H54 (cell line): Measurements from ENCODE around the gene CALD1.
A peak's percentile ranks its signal among the peaks of the same experiment; 100 is the strongest.

Experiments used
- DNase-seq: peaks from one replicate; pipeline ENCODE4 v3.0.0; 2011; ENCODE audit warnings: low spot score, mixed read lengths; ENCODE audit not compliant: insufficient read length
- FAIRE-seq: peaks from 3 replicates; lab custom pipeline; 2011; peaks lifted over from hg19 to GRCh38; lab: Jason Lieb, UNC
- POLR2A ChIP-seq: IDR thresholded peaks from 2 replicates; pipeline ENCODE4 v1.6.1; 2011; ENCODE audit warnings: low read depth, mild to moderate bottlenecking, low read length

CALD1 gene

DNA sequence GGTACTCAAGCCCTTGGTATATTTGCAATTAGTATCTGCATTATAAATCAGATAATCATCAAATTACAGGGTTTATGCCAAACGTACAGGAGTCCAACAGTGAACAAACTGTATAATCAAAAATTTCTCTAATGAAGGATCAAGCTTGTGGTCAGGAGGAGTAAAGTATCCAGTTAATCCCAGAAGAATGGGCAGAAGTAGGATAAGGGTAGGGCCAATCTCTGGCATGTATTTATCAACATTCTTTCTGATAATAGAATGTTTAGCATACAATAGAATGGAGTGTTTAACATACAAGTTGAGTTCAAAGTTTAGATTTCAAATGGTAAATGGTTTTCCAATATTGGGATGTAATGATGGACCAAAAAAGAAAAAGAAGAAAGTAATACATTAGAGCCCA is 103.0 kb downstream of the CALD1 start:
- DNase-seq (no peak), FAIRE-seq (no peak)
- no peak for TF ChIP-seq POLR2A

DNA sequence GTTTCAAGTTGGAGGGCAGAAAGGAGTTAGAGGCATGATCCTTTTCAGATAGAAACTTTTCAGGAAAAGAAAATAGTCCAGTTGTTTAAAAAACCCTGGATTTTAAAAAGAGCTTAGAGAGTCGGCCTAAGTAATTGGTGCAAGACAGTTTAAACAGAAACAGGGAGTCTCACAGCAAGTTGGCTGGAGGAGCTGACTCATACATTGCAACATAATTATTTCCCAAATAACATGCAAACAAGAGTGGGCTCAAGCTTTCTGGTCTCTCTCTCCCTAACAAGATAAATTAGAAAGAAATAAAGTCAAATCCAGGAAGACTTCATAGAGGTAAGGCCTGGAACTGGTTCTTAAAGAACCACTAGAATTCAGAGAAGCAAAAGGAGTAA is 106.5 kb downstream of the CALD1 start:
- no peak for TF ChIP-seq POLR2A
- no peak for FAIRE-seq
- no peak for DNase-seq

DNA sequence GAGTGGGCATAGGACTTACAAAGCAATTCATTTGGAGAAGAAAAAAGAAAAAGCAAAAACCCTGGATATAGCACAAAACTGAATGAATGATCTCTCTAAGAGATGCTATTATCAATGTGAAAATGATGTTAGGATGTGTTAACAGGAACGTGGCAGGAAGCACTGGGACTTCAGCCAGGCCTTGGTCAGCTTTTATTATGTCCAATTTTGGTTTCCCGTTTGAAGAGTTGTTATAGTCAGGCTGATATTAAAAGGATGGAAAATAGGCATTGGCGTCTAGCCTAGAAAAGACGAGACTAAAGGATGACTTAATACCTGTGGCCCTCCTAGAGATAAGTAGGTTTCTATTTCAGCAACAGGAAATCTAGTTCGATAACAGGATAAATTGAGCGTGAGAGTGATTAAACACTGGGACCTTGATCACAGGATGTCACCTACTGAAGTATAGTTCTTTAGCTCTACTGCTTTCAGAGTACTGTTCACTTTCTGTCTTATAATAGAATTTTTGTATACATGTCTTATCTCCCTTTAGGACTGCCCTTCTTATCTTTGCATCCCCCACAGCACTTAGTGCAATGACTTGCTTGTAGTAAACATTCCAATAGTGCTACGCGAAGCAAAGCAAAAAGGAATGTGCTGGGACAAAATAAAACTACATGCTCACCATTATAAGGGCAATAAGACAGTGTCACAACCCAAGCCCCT is 107.1 kb downstream of the CALD1 start:
- TF ChIP-seq POLR2A, result no peak
- FAIRE-seq, result no peak
- DNase-seq, result no peak

DNA sequence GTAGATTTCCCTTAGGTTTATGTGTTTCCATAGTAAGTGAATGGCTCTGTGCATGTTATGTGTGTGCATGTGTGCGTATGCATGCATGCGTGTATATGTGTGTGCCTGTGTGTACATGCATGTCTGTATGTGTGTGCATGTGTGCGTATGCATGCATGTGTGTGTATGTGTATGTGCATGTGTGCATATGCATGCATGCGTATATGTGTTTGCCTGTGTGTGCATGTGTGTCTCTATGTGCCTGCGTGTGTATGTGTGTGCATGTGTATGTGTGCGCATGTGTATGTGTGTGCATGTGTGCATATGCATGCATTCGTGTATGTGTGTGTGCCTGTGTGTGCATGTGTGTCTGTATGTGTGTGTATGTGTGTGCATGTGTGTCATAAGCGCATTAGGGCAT is 108.1 kb downstream of the CALD1 start:
- DNase-seq, result no peak
- TF ChIP-seq POLR2A, result no peak
- FAIRE-seq, result no peak

DNA sequence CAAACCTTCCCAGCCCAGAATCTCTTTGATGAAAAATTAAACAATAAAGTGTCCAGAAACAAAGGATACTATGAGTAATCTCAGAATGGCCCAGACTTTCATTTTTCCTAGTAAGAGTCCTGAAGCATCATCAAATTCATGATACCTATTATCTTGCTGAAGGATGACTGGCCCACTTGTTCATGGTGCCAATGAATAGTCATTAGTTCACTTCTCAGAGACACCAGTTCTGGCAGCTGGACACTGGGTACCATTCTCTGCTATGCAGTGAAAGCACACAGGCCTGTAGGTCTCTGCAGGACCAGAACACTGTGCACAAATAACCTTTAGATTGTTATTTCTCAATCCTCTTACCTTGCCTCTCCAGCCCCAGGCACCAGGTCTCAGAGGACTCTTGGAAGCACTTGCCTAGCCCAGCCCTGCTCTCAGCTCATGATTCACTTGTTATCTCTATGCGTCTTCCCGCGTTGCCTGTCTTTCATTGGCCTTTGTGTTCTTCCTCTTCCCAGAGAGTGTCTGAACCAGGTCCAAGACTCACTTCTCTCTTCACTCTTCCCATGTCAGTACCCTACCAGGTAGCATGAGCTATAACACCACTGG is 108.8 kb downstream of the CALD1 start:
- DNase-seq (no peak), FAIRE-seq (no peak)

DNA sequence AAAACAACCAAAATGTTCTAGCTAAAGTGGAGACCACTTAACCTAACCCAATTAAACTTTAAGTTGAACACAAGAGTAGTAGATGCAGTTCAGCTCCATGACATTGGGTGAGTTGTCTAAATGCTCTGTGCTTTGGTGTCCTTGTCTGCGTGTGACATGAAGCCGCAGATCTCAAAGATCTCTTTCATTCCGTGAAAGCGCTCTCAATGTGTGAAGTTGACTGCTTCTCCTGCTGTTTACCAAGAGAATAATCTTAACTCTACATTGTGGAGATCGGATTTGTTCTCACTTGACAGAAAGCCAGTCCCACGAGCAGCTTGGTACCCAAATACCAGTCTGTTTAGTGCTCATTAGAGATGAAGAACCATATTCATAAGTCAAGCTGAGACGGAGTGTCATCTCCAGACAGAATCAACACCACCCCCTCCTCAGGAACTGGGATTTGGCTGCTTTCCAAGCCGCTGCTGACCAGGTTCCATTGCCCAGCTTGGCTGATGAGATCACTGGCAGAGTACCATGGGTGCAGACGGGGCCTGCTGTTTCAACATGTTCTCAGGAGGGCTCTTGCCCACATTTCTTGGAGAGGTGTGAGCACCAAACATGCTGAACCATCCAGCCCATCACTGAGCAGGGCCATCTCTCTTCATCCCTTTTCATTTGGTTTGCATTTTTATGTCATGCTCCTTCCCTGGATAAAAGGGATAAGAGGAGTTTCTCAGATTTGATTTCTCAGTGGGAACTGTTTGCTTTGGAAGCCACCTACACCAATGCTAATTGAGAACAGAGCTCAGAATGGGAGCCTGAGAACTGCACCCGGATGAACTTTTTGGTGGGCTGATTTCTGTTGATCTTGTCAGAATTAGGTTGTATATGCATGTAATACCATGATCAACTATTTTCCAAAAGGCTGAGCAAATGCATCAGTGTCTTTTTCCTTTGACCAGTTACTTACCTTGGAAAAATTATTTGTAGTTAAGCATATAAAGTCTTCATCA is 111.1 kb downstream of the CALD1 start:
- FAIRE-seq (no peak), DNase-seq (no peak)
- no peak for TF ChIP-seq POLR2A

More for the DNA sequence above, 108.8 kb downstream of the CALD1 start:
- no peak for TF ChIP-seq POLR2A

DNA sequence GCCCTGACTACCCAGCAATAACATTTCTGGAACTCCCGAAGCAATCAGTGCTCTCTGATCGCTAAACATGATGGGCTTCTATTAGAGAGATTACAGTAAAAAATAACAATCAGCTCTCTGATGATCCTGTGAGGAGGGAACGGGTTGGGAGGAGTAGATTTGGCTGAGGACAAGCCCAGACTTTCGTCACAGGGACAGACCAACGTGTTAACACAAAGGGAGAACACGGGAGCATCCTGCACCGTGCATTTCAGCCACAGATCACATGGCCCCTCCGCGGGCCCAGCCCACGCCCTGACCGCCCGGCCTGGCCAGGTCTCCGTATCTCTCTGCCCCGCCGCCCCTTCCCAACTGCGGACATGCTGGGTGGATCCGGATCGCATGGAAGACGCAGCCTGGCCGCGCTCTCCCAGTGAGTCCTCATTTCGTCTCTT is 111.8 kb downstream of the CALD1 start:
- DNase-seq (peak; percentile 61), FAIRE-seq (no peak)
- TF ChIP-seq POLR2A, result peak; percentile 56; the same call in 1 of the 2 replicates

DNA sequence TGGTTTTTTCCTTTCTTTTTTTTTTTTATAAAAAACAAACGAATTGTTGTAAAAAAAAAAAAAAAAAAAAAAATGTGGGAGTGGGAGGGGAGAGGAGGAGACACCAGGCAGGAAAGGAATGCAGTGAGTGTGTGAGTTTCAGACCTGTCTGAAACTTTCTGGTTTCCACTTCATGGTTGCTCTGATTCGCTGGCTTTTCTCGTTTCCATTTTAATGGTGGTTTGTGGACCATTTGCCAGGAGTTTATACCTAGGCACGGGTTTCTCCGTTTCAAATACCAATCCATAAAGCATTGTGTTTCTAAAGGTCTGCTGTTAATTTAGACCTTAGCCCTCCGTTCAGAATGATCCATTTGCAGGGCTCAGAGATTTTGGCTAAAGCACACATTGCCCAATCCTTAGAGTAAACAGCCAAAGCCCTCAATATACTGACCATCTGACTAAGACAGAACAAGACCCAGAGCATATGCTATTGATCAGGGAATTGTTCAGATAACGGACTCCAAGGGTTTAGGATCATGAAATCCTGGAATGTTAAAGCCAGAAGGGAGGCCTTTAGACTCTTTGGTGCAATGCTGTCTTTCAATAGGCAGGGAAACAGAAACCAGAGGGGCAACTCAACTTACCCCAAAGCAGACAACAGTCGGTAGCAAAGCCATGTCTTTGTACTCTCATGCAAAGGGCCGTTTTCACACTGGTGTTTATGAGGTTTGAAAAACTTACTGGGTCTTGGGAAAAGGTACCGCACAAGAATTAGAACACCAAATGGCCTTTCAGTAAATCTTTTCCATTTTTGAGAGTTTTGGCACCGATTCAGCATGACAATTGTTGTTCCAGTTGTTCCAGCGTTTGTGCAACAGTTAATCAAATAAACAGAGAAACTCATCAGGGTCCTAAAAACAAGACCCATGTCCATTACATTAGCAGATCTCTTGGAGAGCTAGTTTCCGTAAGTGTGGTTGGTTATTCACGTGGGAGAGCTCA is 112.6 kb downstream of the CALD1 start:
- DNase-seq, result no peak
- no peak for FAIRE-seq
- TF ChIP-seq POLR2A, result no peak

DNA sequence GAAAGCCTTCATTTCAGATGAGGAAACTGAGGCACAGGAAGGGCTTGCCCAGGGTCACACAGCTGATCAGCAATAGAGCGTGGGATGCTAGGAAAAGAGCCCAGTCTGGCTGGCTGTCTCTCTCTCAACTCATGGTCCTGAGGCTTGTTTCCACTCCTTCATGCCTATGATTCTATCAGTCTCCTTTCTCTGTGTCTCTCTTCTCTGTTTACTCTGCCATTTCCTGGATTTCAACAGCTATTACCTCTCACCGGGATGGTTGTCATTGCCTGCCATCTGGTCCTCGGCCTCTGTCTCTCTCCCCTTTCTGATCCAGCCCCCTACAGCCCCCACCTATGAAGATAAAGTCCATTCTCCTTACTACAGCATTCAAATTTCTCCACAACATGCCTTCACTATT is 113.5 kb downstream of the CALD1 start:
- TF ChIP-seq POLR2A, result no peak
- DNase-seq (no peak), FAIRE-seq (no peak)

DNA sequence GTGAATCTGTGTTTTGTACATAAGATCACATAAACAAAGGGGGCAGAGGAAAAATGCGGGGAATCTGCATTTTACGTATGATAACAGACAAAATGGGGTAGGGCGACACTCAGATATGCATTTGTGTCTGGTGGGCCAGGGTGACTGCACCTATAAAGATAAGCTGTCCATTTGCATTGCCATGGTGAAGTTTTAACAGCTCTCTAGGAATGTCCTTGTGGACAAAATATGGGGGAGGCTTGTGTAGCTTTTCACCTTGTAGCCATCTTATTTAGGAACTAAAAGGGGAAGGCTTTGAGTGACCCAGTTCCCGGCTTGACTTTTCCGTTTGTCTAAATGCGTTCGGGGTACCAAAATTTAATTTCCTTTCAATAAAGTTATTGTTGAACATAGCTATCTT is 114.5 kb downstream of the CALD1 start:
- DNase-seq (no peak), FAIRE-seq (no peak)
- TF ChIP-seq POLR2A, result no peak

DNA sequence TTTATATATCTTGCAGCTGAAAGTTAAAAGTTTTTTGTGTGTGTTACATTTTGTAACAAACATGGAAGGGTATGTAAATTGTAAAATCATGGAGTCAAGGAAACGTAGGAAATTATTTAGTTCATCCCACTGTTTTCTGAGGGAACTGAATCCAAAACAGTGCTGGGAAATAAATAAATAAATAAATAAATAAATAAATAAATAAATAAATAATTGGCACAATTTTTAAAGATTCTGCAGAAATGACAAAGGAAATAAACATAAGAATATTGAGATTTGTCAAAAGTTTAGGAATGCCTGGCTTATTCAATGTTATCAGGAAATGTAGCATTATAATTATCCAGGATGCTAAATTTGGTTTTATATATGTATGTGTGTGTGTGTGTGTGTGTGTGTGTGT is 115.5 kb downstream of the CALD1 start:
- TF ChIP-seq POLR2A, result no peak
- DNase-seq, result no peak
- FAIRE-seq, result no peak

DNA sequence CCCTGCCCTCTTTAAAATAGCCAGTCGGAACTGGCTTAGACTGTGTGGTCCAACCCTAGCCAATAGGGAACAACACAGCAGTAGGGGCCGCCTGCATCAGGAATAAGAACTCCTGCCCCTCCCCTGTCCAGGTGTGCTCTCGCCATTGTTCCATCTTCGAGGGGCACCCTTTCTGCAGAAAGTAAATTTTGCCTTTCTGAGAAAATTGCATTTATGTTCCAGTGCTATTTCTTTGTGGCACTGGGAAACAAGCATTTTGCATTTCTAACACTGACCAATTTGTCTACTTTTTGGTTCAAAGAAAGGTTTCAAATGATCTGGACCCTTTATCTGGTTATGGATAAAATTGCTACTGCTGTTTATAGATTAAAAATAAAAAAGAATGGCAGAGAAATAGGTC is 116.6 kb downstream of the CALD1 start:
- FAIRE-seq (no peak), DNase-seq (no peak)
- TF ChIP-seq POLR2A, result no peak

DNA sequence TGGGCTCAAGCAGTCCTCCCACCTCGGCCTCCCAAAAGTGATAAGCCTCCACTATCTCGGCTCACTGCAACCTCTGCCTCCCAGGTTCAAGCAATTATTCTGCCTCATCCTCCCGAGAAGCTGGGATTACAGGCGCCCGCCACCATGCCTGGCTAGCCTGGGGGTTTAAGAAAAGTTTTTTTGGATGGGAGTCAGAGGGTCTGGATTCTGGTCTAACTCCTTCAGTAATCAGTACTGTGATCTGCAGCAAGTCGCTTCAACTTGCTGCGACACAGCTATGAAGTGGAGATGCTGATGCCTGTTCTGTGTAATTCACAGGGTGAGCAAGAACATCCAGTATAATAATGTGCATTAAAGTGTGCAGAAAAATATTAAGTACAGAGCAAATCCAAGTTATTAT is 118.5 kb downstream of the CALD1 start:
- no peak for FAIRE-seq
- no peak for TF ChIP-seq POLR2A
- DNase-seq, result no peak

DNA sequence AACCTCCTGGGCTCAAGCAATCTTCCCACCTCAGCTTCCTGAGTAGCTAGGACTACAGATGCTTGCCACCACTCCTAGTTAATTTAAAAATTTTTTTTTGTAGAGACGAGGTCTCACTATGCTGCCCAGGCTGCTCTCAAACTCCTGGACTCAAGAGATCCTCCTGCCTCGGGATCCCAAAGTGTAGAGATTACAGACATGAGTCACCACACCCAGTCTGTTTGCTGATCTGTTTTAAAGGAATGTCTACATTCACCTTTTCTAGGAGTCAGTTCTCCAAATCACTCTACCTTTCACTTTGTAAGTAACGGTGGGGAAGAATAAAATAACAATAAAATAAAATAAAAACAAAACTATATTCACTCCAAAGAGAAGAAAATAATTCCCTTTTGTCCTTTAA is 120.3 kb downstream of the CALD1 start:
- no peak for TF ChIP-seq POLR2A
- no peak for DNase-seq
- FAIRE-seq, result no peak
